ENCODE measurements around the gene TNFAIP2. TPM values are rescaled to one million over a fixed set of nuclear protein-coding genes. Genes with fewer than 3 reads are reported as not detected.
A peak's percentile ranks its signal among the peaks of the same experiment; 100 is the strongest.

TNFAIP2 gene
- total RNA-seq, 1 donor from 2014 or later = 19.6 TPM

GRCh38 chr14:103139132-103140025 is 16.1 kb downstream of the TNFAIP2 start:
- no peaks in the 10 kb centered on the region for H3K36me3 Mint-ChIP-seq (ENCODE audit: insufficient read depth)
- peak overlapping the region; percentile 61 for H3K4me3 Mint-ChIP-seq (ENCODE audit: low read depth)
- H3K4me1 Mint-ChIP-seq (ENCODE audit: low read depth) = peaks cover 17% of the 10 kb centered on the region
- H3K27ac Mint-ChIP-seq = no peak overlapping the region
- TF ChIP-seq, protein P1, sequence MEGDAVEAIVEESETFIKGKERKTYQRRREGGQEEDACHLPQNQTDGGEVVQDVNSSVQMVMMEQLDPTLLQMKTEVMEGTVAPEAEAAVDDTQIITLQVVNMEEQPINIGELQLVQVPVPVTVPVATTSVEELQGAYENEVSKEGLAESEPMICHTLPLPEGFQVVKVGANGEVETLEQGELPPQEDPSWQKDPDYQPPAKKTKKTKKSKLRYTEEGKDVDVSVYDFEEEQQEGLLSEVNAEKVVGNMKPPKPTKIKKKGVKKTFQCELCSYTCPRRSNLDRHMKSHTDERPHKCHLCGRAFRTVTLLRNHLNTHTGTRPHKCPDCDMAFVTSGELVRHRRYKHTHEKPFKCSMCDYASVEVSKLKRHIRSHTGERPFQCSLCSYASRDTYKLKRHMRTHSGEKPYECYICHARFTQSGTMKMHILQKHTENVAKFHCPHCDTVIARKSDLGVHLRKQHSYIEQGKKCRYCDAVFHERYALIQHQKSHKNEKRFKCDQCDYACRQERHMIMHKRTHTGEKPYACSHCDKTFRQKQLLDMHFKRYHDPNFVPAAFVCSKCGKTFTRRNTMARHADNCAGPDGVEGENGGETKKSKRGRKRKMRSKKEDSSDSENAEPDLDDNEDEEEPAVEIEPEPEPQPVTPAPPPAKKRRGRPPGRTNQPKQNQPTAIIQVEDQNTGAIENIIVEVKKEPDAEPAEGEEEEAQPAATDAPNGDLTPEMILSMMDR (IDR thresholded peaks at IDR 0.05; ENCODE audit: unreplicated experiment) = no peak
- H3K27me3 Mint-ChIP-seq = peaks cover 42% of the 10 kb centered on the region
- H3K9me3 Mint-ChIP-seq (ENCODE audit: low read depth) = no peaks in the 10 kb centered on the region
- DNase-seq (ENCODE audit: low spot score, unreplicated experiment) = no peak

DNA sequence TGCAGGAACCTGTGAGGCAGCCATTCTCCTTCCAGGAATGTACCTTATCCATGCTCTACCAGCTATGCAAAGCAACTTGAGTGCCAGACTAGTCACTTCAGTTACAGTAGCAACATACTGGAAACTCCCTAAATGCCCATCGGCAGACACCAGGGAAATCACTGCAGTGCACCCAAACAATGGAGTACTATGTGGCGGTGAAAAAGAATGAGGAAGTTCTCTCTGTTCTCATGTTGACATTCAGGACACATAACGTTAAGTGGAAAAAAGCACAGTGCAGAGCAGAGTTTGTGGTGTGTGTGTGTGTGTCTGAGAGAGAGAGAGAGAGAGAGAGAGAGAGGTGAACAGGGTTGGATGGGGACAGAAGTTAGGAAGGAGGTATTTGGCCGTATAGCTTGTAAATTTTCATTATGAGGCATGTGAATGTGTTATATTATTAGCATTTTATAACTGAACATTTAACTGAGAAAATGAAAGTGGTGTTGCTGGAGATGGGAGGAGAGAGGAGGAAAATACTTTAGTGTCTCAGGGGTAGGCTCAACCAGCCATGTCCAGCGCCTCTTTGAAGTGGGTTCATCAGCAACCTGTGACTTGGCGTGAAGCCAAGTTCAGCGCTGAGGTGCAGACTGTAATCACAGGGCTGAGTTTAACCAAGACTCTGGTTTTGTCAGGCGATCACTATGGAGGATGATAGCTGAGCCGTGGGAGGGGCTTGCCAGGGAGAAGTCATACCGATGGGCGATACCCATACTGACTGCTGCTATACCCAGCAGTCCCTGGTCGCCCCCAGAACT is 17.3 kb downstream of the TNFAIP2 start:
- Mint-ChIP-seq H3K27ac (no peak overlapping the region), H3K4me3 (ENCODE audit: low read depth) (no peak overlapping the region), H3K27me3 (peaks cover 42% of the 10 kb centered on the region), H3K36me3 (ENCODE audit: insufficient read depth) (no peaks in the 10 kb centered on the region), H3K9me3 (ENCODE audit: low read depth) (no peaks in the 10 kb centered on the region), H3K4me1 (ENCODE audit: low read depth) (peaks cover 17% of the 10 kb centered on the region)
- no peak for DNase-seq (ENCODE audit: low spot score, unreplicated experiment)
- TF ChIP-seq, protein P1 (IDR thresholded peaks at IDR 0.05; ENCODE audit: unreplicated experiment) = no peak

- DNase-seq (ENCODE audit: low spot score, unreplicated experiment) = no peak
- Mint-ChIP-seq H3K4me3 (ENCODE audit: low read depth) (no peak overlapping the region), H3K27me3 (peaks cover 45% of the 10 kb centered on the region), H3K36me3 (ENCODE audit: insufficient read depth) (no peaks in the 10 kb centered on the region), H3K9me3 (ENCODE audit: low read depth) (no peaks in the 10 kb centered on the region), H3K4me1 (ENCODE audit: low read depth) (peaks cover 17% of the 10 kb centered on the region), H3K27ac (no peak overlapping the region)
- TF ChIP-seq, protein P1 (IDR thresholded peaks at IDR 0.05; ENCODE audit: unreplicated experiment) = peak; percentile 40
These were observed 18.0 kb downstream of the TNFAIP2 start for GRCh38 chr14:103141117-103141796.

DNA sequence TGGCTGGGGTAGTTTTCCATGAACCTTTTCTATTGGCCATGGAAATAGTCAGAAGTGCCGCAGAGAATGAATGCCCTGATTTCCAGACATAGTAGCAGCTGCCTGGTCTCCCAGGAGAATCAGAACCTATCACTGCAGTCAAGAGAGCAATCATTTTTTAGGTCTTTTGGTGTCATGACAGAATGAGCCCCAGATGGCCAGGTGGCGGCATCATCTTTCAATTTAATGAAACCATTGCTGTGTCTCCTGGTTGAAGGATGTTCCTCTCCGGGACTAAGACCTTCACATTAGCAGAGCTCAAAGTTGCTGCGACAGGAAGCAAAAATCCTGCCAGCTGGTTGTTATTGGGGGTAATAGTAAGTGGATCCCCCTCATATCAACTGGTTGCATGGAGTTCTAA is 18.8 kb downstream of the TNFAIP2 start:
- H3K27ac Mint-ChIP-seq = no peak overlapping the region
- H3K36me3 Mint-ChIP-seq (ENCODE audit: insufficient read depth) = no peaks in the 10 kb centered on the region
- H3K9me3 Mint-ChIP-seq (ENCODE audit: low read depth) = no peaks in the 10 kb centered on the region
- no peak overlapping the region for H3K4me3 Mint-ChIP-seq (ENCODE audit: low read depth)
- peaks cover 15% of the 10 kb centered on the region for H3K4me1 Mint-ChIP-seq (ENCODE audit: low read depth)
- DNase-seq (ENCODE audit: low spot score, unreplicated experiment) = no peak
- peaks cover 45% of the 10 kb centered on the region for H3K27me3 Mint-ChIP-seq
- TF ChIP-seq, protein P1 (IDR thresholded peaks at IDR 0.05; ENCODE audit: unreplicated experiment) = no peak
